Fibroblast of skin of right biceps (primary cell): ENCODE results near the gene SH3GLB2.
A peak's percentile ranks its signal among the peaks of the same experiment; 100 is the strongest.

ENCODE experiments used
- DNase-seq: peaks from one replicate; pipeline ENCODE4 v3.0.0-alpha.2; 2013

Gene SH3GLB2

DNA sequence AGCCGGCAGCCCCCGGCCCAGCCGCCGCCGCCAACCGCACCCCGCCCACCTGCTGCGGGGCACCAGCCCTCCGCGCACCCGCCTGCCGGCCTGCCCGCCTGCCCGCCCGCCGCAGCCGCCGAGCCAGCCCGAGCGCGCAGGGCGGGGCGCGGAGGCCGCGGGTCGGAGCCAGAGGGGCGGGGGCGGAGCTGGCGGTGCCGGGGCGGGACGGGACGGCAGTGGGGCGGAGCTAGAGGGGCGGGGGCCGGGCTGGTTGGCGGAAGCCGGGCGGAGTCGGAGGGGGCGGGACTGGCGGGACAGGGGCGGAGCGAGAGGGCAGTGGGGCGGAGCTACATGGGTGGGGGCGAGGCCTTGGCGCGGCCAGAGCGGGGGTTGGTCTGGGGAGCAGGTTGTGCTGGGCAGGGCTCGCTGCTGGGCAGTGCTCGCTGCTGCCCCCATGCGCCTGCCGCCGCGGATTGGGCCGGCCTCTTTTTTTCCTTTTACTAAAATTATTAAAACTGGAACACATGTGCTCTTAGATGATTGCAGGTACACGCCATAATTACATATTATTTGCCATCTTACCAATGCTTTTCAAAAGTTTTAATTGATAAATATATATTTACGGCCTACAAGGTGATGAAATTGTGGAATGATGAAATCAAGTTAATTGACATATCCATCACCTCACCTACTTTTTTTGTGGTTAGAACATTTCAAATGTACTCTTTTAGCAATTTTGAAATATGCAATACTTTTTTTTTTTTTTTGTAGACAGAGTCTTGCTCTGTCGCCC, at the start of gene SH3GLB2:
SH3GLB2 (minus strand) TSS at position 140 of the 775 bp plus-strand sequence. CDS start 177 bp downstream, outside the sequence.
- DNase-seq, result peak; percentile 92

DNA sequence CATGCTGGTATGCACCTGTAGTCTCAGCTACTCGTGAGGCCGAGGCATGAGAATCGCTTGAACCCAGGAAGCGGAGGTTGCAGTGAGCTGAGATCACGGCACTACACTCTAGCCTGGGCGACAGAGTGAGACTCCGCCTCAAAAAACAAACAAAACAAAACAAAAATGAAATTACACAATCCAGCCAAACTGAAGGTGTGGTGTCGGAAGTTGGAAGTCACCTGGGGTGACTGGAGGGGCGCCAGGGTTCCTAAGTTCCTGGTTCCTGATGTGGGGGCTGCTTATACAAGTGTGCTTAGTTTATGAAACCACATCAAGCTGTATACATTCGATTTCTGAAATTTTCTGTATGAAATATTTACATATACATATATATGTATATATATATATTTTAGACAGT, 49.1 kb upstream of the SH3GLB2 start:
- no peak for DNase-seq

- no peak for DNase-seq
Observed at GRCh38 chr9:129076640-129077037, 48.5 kb upstream of the SH3GLB2 start.

GRCh38 chr9:129075996-129076639, 48.0 kb upstream of the SH3GLB2 start:
- DNase-seq, result no peak

- DNase-seq, result no peak
Observed at GRCh38 chr9:129074106-129074505, 46.0 kb upstream of the SH3GLB2 start.

DNA sequence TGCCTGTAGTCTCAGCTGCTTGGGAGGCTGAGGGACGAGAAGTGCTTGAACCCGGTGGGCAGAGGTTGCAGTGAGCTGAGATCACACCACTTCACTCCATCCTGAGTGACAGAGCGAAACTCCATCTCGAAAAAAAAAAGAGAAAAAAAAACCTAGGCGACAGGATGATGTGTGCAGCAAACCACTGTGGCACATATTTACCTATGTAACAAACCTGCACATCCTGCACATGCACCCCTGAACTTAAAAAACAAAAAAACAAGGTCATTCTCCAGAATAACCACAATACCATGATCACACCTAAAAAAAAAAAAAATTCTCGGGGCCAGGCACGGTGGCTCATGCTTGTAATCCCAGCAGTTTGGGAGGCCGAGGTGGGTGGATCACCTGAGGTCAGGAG, 45.3 kb upstream of the SH3GLB2 start:
- DNase-seq, result no peak

GRCh38 chr9:129072171-129072570, 44.0 kb upstream of the SH3GLB2 start:
- no peak for DNase-seq

DNA sequence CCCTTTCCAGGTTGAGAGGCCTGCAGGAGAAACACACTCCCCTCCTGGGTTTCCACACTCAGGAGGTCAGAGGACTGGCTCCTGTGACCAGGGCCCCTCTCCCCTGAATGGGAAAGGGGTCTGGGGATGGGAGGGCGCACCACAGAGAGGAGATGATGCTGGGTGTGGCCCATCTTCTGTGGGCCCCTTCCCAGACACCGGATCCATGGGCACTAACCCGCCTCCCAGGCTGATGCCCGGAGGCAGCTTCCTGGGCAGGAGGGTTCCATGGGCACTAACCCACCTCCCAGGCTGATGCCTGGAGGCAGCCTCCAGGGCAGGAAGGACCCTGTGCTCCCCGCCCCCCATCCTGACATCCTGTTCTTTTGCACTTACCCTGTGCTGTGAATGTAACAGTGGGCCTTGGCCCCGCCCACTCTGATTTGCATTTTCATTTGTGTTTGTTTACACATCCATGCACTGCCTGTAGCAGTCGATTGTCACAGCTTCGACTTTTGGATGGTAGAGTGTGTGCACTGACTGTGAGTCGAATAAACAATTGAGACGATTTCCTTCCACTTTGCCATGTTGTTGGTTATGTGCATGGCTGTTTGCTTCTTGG, 43.5 kb upstream of the SH3GLB2 start:
- DNase-seq, result no peak

GRCh38 chr9:129070696-129071525, 42.8 kb upstream of the SH3GLB2 start:
- DNase-seq, result no peak

DNA sequence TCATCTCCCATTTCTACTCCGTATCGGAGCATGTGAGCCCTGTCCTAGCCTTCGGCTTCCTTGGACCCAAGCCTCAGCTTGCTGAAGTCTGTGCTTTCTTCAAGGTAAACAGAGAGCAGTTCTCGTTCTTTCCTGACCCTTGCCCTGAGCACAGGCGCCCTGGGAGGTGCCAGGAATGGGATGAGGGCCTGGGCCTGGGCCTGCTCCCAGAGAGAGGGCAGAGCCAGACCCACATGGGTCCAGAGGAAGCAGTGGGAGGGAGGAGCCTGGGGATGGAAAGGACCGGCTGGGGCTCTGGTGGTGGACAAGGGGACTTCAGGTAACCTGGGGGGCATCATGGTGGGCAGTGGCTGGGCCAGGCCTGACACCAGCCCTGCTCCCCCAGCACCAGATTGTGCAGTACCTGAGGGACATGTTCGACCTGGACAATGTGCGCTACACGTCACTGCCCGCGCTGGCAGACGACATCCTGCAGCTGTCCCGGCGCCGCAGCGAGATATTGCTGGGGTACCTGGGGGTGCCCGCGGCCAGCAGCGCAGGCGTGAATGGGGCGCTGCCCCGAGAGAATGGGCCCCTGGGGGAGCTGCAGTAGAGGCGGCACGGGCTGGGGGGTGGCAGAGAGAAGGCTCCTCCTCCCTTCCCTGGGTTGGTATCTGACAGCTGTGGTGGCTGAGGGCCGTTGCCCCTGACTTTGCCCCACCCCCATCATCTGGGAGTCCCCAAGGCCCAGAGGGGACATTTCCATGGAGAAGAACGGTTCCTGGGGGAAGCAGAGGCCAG, 41.9 kb upstream of the SH3GLB2 start:
- DNase-seq, result no peak

- no peak for DNase-seq
Observed at GRCh38 chr9:129068990-129069861, 41.1 kb upstream of the SH3GLB2 start.

- no peak for DNase-seq
Observed at GRCh38 chr9:129068110-129068509, 40.0 kb upstream of the SH3GLB2 start.

DNA sequence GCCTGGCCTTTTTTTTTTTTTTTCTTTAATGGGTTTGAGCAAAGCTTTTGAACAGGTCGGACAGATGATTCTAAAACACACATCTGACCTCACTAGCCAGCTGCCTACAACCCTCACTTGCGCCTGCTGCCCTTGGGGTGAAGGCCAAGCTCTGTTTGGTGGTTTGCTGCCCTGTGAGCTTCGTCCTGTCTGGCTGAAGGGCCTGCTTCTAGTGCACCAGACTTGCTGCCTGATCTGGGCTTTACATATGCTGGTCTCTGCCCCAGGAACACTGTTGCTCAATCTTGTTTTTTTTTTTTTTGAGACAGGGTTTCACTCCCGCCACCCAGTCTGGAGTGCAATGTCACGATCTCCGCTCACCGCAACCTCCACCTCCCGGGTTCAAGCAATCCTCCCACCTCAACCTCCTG, 36.4 kb upstream of the SH3GLB2 start:
- no peak for DNase-seq

DNA sequence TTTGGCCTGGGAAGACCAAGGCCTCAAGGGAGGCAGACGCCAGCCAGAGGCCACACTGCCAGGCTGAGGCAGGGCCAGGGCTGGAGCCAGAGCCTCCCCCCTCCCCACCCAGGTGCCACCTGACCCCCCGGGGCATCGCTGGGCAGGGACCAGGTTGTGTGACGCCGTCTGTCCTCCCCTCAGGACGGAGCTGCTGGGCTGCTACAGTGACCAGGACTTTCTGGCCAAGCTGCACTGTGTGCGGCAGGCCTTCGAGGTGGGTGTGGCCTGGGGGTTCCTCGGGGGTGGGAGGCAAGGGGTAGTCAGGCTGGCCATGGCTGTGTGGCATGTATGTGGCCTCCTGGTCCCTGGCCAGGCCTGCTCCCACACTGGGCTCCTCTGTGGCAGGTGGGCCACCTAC, 34.9 kb upstream of the SH3GLB2 start:
- no peak for DNase-seq

GRCh38 chr9:129060991-129061390, 32.9 kb upstream of the SH3GLB2 start:
- DNase-seq, result no peak

DNA sequence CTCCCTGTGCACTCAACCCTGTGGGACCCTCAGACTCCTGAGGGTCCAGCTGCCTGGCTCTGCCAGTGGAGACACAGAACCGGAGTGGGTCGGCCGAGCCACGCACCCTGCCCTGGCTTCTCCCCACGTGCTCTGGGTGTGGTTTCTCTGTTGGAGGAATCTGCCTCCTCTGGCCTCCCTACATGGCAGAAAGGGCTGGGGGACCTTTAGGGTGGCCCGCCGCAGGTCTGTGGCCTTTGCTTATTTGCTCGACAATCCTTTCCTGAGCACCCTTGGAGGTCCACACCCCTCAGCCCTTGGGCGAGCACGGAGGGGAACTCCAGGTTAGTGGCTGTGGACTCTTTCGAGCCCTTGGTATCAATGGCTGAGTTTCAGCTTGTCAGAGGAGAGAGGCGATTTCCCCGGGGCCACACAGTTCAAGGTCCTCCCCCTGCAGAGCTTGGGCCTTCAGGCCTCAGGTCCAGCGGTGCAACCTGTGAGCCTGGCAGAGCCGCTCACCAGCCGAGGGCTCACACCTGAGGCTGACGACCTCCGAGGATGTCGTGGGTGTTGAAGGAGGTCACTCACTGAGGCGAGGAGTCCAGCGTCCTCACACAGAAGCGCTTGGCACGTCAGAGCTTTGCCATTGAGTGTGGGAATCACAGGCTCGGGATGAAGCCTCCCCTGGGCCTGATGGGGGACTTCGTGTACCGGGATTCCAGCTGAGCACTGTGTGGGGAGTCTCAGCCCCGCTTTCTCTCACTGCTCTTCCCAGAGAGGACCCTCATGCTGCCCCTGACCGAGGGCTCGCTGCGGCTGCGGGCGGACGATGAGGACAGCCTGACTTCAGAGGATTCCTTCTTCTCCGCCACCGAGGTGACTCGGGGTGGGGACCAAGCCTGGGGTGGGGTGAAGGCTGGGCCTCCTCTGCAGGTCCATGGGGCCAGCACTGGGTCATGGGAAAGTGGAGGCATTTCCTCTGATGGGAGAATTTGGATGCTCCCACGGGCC, 32.0 kb upstream of the SH3GLB2 start:
- DNase-seq, result no peak

DNA sequence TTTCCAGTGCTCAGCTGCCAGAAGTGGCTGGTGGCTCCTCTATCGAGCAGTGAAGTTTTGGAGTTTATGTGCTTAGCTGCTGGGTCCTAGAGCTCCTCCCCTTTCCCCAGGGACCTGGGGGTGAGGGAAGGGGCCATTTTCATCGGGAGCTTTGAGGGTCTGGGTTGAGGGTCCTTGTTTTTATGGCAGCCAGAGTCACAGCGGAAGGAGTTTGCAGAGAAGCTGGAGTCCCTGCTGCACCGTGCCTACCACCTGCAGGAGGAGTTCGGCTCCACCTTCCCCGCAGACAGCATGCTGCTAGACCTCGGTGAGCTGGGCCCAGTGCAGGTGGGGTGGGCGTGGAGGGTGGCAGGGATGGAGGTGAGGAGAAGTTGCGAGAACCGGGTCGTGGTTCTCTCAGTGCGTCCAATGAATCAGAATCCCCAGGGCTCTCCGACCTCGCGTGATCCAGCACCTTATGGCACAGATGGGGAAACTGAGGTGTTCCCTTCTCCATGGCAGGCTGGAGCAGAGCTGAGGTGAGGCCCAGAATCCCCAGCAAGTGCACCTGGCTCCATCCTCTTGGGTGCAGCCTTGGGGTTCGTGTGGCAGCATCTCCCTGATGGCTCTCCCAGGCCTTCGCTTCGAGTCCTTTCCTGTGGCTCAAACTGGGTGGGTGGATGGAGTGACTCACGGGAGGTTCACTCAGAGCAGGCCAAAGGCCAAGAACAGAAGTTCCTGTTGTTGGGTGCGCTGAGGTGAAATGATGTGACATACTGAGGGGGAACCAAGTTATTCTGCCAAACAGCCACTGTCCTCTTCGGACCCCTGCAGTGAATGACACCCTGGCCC, 31.0 kb upstream of the SH3GLB2 start:
- no peak for DNase-seq

DNA sequence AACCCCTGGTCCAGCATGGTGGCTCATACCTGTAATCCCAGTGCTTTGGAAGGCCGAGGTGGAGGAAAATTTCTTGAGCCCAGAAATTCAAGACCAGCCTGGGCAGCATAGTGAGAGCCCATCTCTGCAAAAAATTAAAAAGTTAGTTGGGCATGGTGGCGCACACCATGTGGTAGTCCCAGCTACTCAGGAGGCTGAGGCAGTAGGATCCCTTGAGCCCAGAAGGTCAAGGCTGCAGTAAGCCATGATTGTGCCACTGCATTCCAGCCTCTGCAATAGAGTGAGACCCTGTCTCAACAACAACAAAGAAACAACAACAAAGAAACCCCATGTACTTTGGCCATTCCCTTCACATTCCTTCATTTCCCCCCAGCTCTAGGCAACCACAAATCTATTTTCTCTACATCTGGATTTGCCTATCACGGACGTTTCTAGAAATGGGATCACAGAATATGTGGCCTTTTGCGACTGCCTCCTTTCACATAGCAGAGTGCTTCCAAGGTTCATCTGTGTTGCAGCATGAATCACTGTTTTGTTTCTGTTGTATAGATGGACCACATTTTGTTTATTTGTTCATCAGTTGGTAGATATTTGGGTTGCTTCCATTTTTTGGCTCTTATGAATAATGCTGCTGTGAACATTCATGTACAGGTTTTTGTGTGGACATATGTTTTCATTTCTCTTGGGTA, 26.2 kb upstream of the SH3GLB2 start:
- DNase-seq, result no peak

DNA sequence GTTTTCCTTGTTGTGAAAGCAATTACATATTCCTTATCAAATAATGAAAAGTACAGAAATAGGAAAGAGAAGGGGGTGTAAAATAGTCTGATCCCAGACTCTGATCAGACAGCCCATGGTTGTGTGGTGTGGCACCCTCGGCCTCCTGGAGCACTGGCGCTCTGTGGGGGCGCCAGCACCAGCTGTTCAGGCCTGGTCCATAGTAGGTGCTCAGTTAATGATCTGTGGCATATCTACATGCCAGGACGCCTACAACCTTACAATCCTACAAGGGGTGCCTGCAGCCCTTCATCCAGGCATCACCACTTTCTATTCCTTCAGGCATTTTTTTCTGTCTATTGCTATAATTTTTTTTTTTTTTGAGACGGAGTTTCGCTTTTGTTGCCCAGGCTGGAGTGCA, 24.9 kb upstream of the SH3GLB2 start:
- DNase-seq, result no peak
